HG03575 (cell line): ENCODE measurements around the gene GALNS.
"Not testable (repeated sequence)": the region's sequence is repeated elsewhere in the genome, so short reads cannot be mapped to it uniquely, and the experiment has no call there.

Experiments used
- ATAC-seq: cut with Tn5 transposase; IDR thresholded peaks from one replicate; pipeline ENCODE4 v1.9.1; 2021; ENCODE audit not compliant: unreplicated experiment, insufficient number of reproducible peaks, low FRiP score; ENCODE audit errors: extremely low read depth

GALNS gene

GRCh38 chr16:88799569-88800276 is 57.0 kb downstream of the GALNS start:
- ATAC-seq = no peak

GRCh38 chr16:88798772-88799455 is 57.8 kb downstream of the GALNS start:
- ATAC-seq = no peak

- ATAC-seq = no peak
These were observed 58.7 kb downstream of the GALNS start for GRCh38 chr16:88798073-88798472.

- ATAC-seq = no peak
These were observed 60.5 kb downstream of the GALNS start for GRCh38 chr16:88796278-88796677.

GRCh38 chr16:88793251-88793954 is 63.3 kb downstream of the GALNS start:
- ATAC-seq = no peak

- ATAC-seq = no peak
These were observed 64.0 kb downstream of the GALNS start for GRCh38 chr16:88792668-88793250.

DNA sequence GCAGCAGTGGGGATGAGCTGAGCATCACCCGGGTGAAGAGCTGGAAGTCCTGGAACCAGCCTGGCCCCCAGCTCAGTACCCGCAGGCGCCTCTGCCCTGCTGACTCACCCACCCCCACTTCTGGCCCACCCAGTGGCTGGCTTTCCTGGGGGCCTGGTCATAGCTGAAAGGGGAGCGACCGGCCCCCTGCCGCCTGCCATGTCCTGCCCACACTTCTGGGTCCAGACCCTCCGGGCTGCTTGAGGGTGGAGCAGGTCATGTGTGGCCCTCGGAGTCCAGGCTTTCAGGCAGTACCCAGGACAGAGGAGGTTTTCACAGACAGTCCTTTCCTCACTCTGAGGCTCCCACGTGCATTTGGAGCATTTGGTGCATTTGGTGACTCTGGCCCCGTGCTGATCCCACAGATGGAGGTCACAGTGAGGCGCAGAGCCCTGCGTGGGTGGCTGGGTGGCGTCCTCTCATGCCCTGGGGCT is 64.6 kb downstream of the GALNS start:
- no peak for ATAC-seq

DNA sequence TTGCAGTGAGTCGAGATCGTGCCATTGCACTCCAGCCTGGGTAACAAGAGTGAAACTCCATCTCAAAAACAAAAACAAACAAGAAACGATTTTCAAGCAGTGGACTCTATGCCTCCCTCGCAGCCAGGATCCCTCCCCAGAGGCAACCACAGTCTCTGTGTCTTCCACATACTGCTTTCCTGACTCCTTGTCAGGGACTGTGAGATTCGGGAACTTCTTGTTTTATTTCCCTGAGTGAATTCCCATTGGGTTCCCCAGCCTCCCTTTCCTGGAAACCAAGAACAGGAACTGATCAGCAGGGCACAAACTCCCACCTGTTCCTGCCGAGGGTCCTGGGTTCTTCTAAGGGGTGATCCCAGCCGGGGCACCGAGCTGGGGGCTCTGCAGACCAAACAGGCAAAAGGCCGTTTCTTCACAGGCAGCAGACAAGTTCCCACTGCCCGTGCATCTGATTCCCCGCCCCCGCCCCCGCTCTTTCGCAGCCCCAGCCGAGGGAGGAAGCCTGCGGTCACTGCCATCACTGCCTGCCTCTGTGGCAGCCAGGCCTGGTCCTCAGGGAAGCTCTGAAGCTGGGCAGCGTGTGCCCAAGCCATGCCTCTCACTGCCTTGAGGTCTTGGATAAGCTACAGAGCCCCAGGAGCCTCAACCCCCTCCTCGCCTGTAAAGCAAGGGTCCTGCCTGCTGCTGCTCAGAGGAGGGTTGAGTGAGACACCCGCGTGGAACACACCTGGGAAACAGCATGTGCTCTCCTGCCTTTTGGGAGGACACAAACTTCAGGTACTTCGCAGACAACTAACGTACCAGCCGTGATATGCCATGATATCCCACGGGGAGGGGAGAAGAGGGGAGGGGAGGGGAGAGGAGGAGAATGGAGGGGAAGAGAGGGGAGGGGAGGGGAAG is 66.2 kb downstream of the GALNS start:
- ATAC-seq = no peak

- ATAC-seq = no peak
These were observed 67.2 kb downstream of the GALNS start for GRCh38 chr16:88789594-88789993.

GRCh38 chr16:88788749-88789148 is 68.0 kb downstream of the GALNS start:
- ATAC-seq = not testable (repeated sequence)

DNA sequence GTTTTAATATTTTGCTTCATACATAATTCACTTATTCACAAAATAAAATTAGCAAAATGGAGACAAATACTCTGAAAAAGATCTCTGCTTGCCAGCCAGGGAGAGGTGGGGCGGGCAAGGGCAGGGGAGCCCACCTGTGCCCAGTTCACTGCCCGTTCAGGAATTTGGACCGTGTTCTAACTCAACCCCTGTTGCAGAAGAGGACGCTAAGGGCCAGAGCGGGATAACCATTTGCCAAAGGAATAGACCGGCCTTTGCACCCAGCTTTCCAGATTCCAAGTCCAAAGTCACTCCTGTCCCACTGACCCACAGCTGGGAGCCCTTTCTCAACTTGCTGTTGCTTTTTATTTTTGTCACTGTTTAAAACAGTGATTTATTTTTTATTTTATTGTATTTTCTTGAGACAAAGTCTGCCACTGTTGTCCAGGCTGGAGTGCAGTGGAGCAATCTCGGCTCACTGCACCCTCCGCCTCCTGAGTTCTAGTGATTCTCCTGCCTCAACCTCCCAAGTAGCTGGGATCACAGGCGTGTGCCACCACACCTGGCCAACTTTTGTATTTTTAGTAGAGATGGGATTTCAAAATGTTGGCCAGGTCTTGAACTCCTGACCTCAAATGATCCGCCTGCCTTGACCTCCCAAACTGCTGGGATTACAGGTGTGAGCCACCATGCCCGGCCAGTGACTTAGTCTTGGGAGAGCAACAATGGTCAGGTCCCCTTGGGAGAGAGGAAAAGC is 69.0 kb downstream of the GALNS start:
- ATAC-seq = no peak

GRCh38 chr16:88785106-88785924 is 71.4 kb downstream of the GALNS start, which contains the start of gene PIEZO1:
PIEZO1 (minus strand) TSS chr16:88785220; CDS start chr16:88784964, 256 bp downstream.
- no peak for ATAC-seq

DNA sequence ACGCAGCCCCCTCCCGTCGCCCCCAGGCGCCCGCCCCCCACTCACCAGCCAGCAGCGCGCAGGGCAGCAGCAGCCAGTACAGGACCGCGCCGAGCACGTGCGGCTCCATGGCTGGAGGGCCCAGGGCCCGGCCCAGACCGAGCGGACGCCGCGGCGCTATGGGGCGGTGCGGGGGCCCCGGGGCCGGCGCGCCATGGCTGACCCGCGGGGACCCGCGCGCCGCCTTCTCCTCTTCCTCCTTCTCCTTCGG is 72.0 kb downstream of the GALNS start:
- ATAC-seq = no peak

DNA sequence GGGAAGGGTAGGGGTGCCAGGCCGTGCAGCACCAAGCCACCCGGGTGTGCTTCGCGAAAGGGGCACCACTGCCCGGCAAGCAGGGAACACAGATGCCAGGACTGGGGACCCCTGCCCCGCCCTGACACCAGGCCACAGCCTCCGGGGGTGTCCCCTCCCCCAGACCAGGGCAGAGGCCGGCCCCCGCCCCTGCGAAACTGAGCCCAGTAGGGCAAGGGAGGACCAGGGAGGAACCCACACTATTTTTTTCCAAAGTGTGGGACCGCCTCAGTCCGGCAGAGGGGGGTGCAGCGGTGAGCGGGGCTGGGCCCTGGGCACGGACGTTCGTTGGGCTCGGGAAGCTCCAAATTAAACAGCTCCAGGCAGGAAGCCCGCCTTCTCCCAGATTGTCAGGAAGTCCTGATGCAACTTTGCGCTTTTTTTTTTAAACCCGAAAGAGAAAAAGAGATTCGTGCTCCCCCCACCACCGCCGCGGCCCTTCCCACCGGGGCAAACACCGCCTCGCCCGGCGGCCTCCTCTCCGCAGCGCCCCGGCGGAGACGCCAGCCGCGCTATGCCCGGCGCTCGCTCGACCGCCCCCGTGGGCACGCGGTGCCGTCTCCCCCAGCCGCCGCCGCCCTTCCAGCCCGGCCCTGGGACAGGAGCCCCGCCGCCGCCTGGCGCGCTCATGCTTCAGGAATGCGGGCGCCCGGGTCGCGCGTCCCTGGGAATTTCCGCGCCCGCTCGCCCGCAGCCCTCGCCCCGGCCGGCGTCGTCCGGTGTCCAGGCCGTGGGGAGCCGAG is 72.5 kb downstream of the GALNS start:
- ATAC-seq = no peak

- no peak for ATAC-seq
These were observed 73.2 kb downstream of the GALNS start for GRCh38 chr16:88783391-88784073.
